Right lobe of liver (tissue), 4 donors: ENCODE results near the gene PPOX.

Experiments used
- CTCF ChIP-seq, 4 donors: fragments of 200-600 bp in 3 of 4; fragments of 450-650 bp in 1 of 4; IDR thresholded peaks; one replicate each; pipeline versions ENCODE4 v1.5.1 to v1.8.0; 2016 to 2022; ENCODE audit warnings: antibody characterized with exemption in 4 of 4, mild to moderate bottlenecking in 2 of 4
- POLR2A ChIP-seq: fragments of 450-650 bp; IDR thresholded peaks from one replicate; pipeline ENCODE4 v1.6.1; 2017; ENCODE audit warnings: antibody characterized with exemption, mild to moderate bottlenecking
- donor health status: DM: no; HTN: no; CAD: no.
- donor health status: DM: no; HTN: no; CAD: no.
- donor health status: DM: no; HTN: yes; CAD: no.

- no peak for TF ChIP-seq POLR2A
- TF ChIP-seq CTCF (IDR thresholded peaks at IDR 0.05), result no peak
These were observed 44.4 kb upstream of the PPOX start for GRCh38 chr1:161121834-161122233.
